Measurements from ENCODE around the gene LYRM4. TPM values are rescaled to one million over a fixed set of nuclear protein-coding genes. Genes with fewer than 3 reads are reported as not detected.
A peak's percentile ranks its signal among the peaks of the same experiment; 100 is the strongest.

LYRM4 gene
- total and polyA plus RNA-seq, 9 of the 15 experiments (the other 6 are each of a cell fraction or from before 2014, with no cell fraction given), result 24.2 to 69.4 (median 41.8) TPM

- TF ChIP-seq ETV6 (IDR thresholded peaks at IDR 0.05; ENCODE audit: borderline replicate concordance in 1 of 2, low read depth in 2 of 2, low read length in 1 of 2) (no peak), ETV6 (CRISPR knock-in tag; IDR thresholded peaks at IDR 0.05; ENCODE audit: borderline replicate concordance) (no peak), ESRRB (CRISPR knock-in tag; IDR thresholded peaks at IDR 0.05; ENCODE audit: borderline replicate concordance) (no peak), RBFOX2 (IDR thresholded peaks at IDR 0.05; ENCODE audit: low read depth, low read length) (no peak), ID3 (CRISPR knock-in tag; IDR thresholded peaks at IDR 0.05) (no peak), ID3 (tag; IDR thresholded peaks at IDR 0.05) (no peak), SMC3 (conservative IDR thresholded peaks at IDR 0.05; ENCODE audit: insufficient read depth, low read depth, low read length) (no peak), ZNF274 (IDR thresholded peaks at IDR 0.05; ENCODE audit: borderline replicate concordance, low read depth, low read length) (no peak), MEF2D (tag; conservative IDR thresholded peaks at IDR 0.05; ENCODE audit: low read depth) (no peak), HOXB6 (CRISPR knock-in tag; IDR thresholded peaks at IDR 0.05; ENCODE audit: borderline replicate concordance) (no peak), KDM2B (CRISPR knock-in tag; IDR thresholded peaks at IDR 0.05) (no peak), SNAPC5 (CRISPR knock-in tag; IDR thresholded peaks at IDR 0.05) (no peak), GATAD2B (IDR thresholded peaks at IDR 0.05; ENCODE audit: borderline replicate concordance) (no peak), TAF1 (IDR thresholded peaks at IDR 0.05; ENCODE audit: control insufficient read depth, extremely low read depth, insufficient read depth, low read length, severe bottlenecking) (no peak), ZKSCAN3 (CRISPR knock-in tag; IDR thresholded peaks at IDR 0.05) (no peak), ARNT (IDR thresholded peaks at IDR 0.05) (no peak), MIER1 (IDR thresholded peaks at IDR 0.05; ENCODE audit: low read depth) (no peak), XRCC3 (IDR thresholded peaks at IDR 0.05) (no peak), HEY1 (CRISPR knock-in tag; IDR thresholded peaks at IDR 0.05; ENCODE audit: borderline replicate concordance) (no peak), IFI16 (CRISPR knock-in tag; IDR thresholded peaks at IDR 0.05) (no peak), ZBTB34 (CRISPR knock-in tag; IDR thresholded peaks at IDR 0.05) (no peak), DPF2 (IDR thresholded peaks at IDR 0.05) (peak; percentile 56; the same call in 1 of the 2 replicates), ZC3H4 (CRISPR knock-in tag; IDR thresholded peaks at IDR 0.05; ENCODE audit: borderline replicate concordance) (no peak), MTA2 (IDR thresholded peaks at IDR 0.05; ENCODE audit: low read depth) (no peak; the same call in 1 of the 2 replicates), ADNP (tag; IDR thresholded peaks at IDR 0.05) (no peak), ZBTB43 (CRISPR knock-in tag; IDR thresholded peaks at IDR 0.05) (no peak), HDGF (IDR thresholded peaks at IDR 0.05) (no peak), XRCC4 (IDR thresholded peaks at IDR 0.05; ENCODE audit: extremely low read depth, insufficient read depth, insufficient read length) (no peak), BRD9 (IDR thresholded peaks at IDR 0.05; ENCODE audit: low read depth, partially characterized antibody) (no peak)
Measured at GRCh38 chr6:5300206-5300764, 39.5 kb upstream of the LYRM4 start (continued).

Measured in K562 (cell line).